H1 (cell line): ENCODE data around the gene GNG12. TPM values are rescaled to one million over a fixed set of nuclear protein-coding genes. Genes with fewer than 3 reads are reported as not detected.

ENCODE experiments used
- CTCF ChIA-PET: fragments of 300-600 bp; sonication (Branson Sonifier 250); formaldehyde crosslinking; loops from one replicate; lab custom pipeline; 2021; ENCODE audit not compliant: partially characterized antibody; lab: Charles Lee
- POLR2A ChIA-PET: fragments of 300-600 bp; sonication (Branson Sonifier 250); formaldehyde crosslinking; loops from one replicate; lab custom pipeline; 2021; ENCODE audit warnings: inconsistent platforms; ENCODE audit not compliant: partially characterized antibody; lab: Charles Lee
- DNase-seq, 2 experiments: peaks; one replicate each; pipeline versions ENCODE4 v3.0.0 to v3.0.0-alpha.2; 2010 to 2022; ENCODE audit warnings: low spot score in 2 of 2, low read depth in 1 of 2, mixed read lengths in 1 of 2
- FAIRE-seq: peaks from 2 replicates; lab custom pipeline; 2011; peaks lifted over from hg19 to GRCh38; lab: Jason Lieb, UNC
- H2AFZ ChIP-seq: 2 replicates; pipeline ENCODE4 v1.8.1; 2012; ENCODE audit warnings: low read length, inconsistent platforms
- H2AK5ac ChIP-seq: 2 replicates; pipeline ENCODE4 v1.6.1; 2013; ENCODE audit warnings: low read depth, low read length
- H2BK120ac ChIP-seq: replicated peaks from 2 replicates; pipeline ENCODE3; 2013; ENCODE audit warnings: low read depth, low read length, inconsistent platforms
- H2BK12ac ChIP-seq: 2 replicates; pipeline ENCODE4 v1.6.1; 2013; ENCODE audit warnings: low read depth, low read length
- H2BK15ac ChIP-seq: 2 replicates; pipeline ENCODE4 v1.6.1; 2013; ENCODE audit warnings: low read length
- H2BK20ac ChIP-seq: 2 replicates; pipeline ENCODE4 v1.6.1; 2013; ENCODE audit warnings: low read length
- H2BK5ac ChIP-seq: 2 replicates; pipeline ENCODE4 v1.6.1; 2013; ENCODE audit warnings: low read depth, low read length
- H3K14ac ChIP-seq: 2 replicates; pipeline ENCODE4 v1.6.1; 2013; ENCODE audit warnings: inconsistent platforms; ENCODE audit not compliant: insufficient read length
- H3K18ac ChIP-seq: 2 replicates; pipeline ENCODE4 v1.6.1; 2013; ENCODE audit warnings: low read length; ENCODE audit errors: extremely low read depth
- H3K23ac ChIP-seq: 2 replicates; pipeline ENCODE4 v1.6.1; 2013; ENCODE audit warnings: inconsistent platforms; ENCODE audit not compliant: insufficient read length
- H3K23me2 ChIP-seq: 2 replicates; pipeline ENCODE4 v1.6.1; 2013; ENCODE audit warnings: low read depth, low read length
- H3K27ac ChIP-seq: 2 replicates; pipeline ENCODE4 v1.6.1; 2011; ENCODE audit warnings: low read depth, low read length, inconsistent platforms
- H3K27me3 ChIP-seq, 4 experiments: replicated peaks in 1 of 4; 1 replicate in 1 of 4; 2 replicates in 3 of 4; pipeline versions ENCODE4 v1.6.1 to v1.8.1; 2011 to 2013; ENCODE audit warnings: low read length in 3 of 4, mild to moderate bottlenecking in 3 of 4, inconsistent platforms in 2 of 4, mixed read lengths in 2 of 4, moderate library complexity in 1 of 4; ENCODE audit not compliant: control insufficient read depth in 3 of 4, insufficient read depth in 3 of 4; ENCODE audit errors: extremely low read depth in 1 of 4
- H3K36me3 ChIP-seq, 4 experiments: 2 replicates each; pipeline versions ENCODE4 v1.6.1 to v1.8.1; 2011 to 2013; ENCODE audit warnings: mild to moderate bottlenecking in 4 of 4, low read length in 3 of 4, moderate library complexity in 2 of 4, control low read depth in 1 of 4, inconsistent platforms in 1 of 4; ENCODE audit not compliant: insufficient read depth in 4 of 4, control insufficient read depth in 2 of 4
- H3K4ac ChIP-seq: replicated peaks from 2 replicates; pipeline ENCODE3; 2013; ENCODE audit warnings: low read length, low read depth, mixed read lengths, inconsistent platforms; ENCODE audit not compliant: insufficient read length
- H3K4me1 ChIP-seq, 4 experiments: replicated peaks in 1 of 4; 1 replicate in 1 of 4; 2 replicates in 3 of 4; pipeline versions ENCODE4 v1.6.1 to v1.8.1; 2011 to 2013; ENCODE audit warnings: low read length in 3 of 4, inconsistent platforms in 2 of 4, mixed read lengths in 1 of 4; ENCODE audit not compliant: insufficient read depth in 4 of 4, control insufficient read depth in 3 of 4
- H3K4me2 ChIP-seq, 2 experiments: 2 replicates each; pipeline versions ENCODE4 v1.6.1 to v1.8.1; 2011 to 2013; ENCODE audit warnings: low read depth in 2 of 2, low read length in 2 of 2, control low read depth in 1 of 2, inconsistent platforms in 1 of 2, mild to moderate bottlenecking in 1 of 2; ENCODE audit not compliant: insufficient read depth in 1 of 2
- H3K4me3 ChIP-seq, 4 experiments: fragments of 200-600, 300-600 bp in 1 of 4; sonication (generic), shearing (Covaris generic), sonication (Bioruptor Twin) in 1 of 4; 2 replicates each; pipeline versions ENCODE4 v1.5.1 to v1.8.1; 2011 to 2016; ENCODE audit warnings: low read length in 4 of 4, low read depth in 3 of 4, control low read depth in 2 of 4, inconsistent platforms in 2 of 4, mild to moderate bottlenecking in 2 of 4, mixed read lengths in 1 of 4, moderate library complexity in 1 of 4; ENCODE audit not compliant: insufficient read depth in 2 of 4; ENCODE audit errors: extremely low read depth in 1 of 4
- H3K56ac ChIP-seq: replicated peaks from 2 replicates; pipeline ENCODE3; 2013; ENCODE audit warnings: low read depth, mild to moderate bottlenecking, mixed read lengths, low read length, inconsistent platforms; ENCODE audit not compliant: insufficient read length
- H3K79me1 ChIP-seq: 2 replicates; pipeline ENCODE4 v1.6.1; 2013; ENCODE audit warnings: low read depth, low read length, control low read depth
- H3K79me2 ChIP-seq, 2 experiments: 2 replicates each; pipeline versions ENCODE4 v1.6.1 to v1.8.1; 2012 to 2013; ENCODE audit warnings: low read length in 2 of 2, mild to moderate bottlenecking in 2 of 2, inconsistent platforms in 1 of 2; ENCODE audit not compliant: insufficient read depth in 2 of 2, control insufficient read depth in 1 of 2
- H3K9ac ChIP-seq, 4 experiments: replicated peaks in 1 of 4; 1 replicate in 1 of 4; 2 replicates in 3 of 4; pipeline versions ENCODE4 v1.6.1 to v1.8.1; 2011 to 2013; ENCODE audit warnings: low read depth in 3 of 4, low read length in 3 of 4, control low read depth in 2 of 4, mild to moderate bottlenecking in 2 of 4, moderate library complexity in 2 of 4, inconsistent platforms in 1 of 4; ENCODE audit errors: extremely low read depth in 1 of 4
- H3K9me3 ChIP-seq, 2 experiments: 2 replicates each; pipeline versions ENCODE4 v1.6.1 to v1.8.1; 2012 to 2013; ENCODE audit warnings: mild to moderate bottlenecking in 2 of 2, moderate library complexity in 2 of 2, control low read depth in 1 of 2, inconsistent platforms in 1 of 2, low read depth in 1 of 2, low read length in 1 of 2, mixed read lengths in 1 of 2; ENCODE audit not compliant: insufficient read depth in 2 of 2
- H4K20me1 ChIP-seq, 2 experiments: replicated peaks in 1 of 2; 2 replicates each; pipeline versions ENCODE3 to v1.8.1; 2011 to 2013; ENCODE audit warnings: inconsistent platforms in 2 of 2, low read length in 2 of 2, mild to moderate bottlenecking in 1 of 2; ENCODE audit not compliant: insufficient read depth in 2 of 2, control insufficient read depth in 1 of 2
- H4K5ac ChIP-seq: 2 replicates; pipeline ENCODE4 v1.6.1; 2013; ENCODE audit warnings: low read length, low read depth, mixed read lengths, inconsistent platforms; ENCODE audit not compliant: insufficient read length
- H4K8ac ChIP-seq: 2 replicates; pipeline ENCODE4 v1.8.0; 2013; ENCODE audit warnings: mild to moderate bottlenecking, moderate library complexity, low read length, inconsistent platforms; ENCODE audit not compliant: insufficient read depth; ENCODE audit errors: extremely low read depth
- H4K91ac ChIP-seq: replicated peaks from 2 replicates; pipeline ENCODE3; 2013; ENCODE audit warnings: low read length, mixed read lengths, inconsistent platforms; ENCODE audit not compliant: insufficient read length
- ASH2L ChIP-seq: fragments of 200-600, 300-600 bp; sonication (generic); IDR thresholded peaks from one replicate; pipeline ENCODE4 v1.7.1; 2017; ENCODE audit warnings: low read length
- CTBP2 ChIP-seq: IDR thresholded peaks from 2 replicates; pipeline ENCODE4 v1.7.0; 2011; ENCODE audit warnings: borderline replicate concordance, mild to moderate bottlenecking, moderate library complexity, mixed read lengths, low read length; ENCODE audit not compliant: insufficient read depth, insufficient read length
- KDM1A ChIP-seq: fragments of 200-600, 300-600 bp; sonication (generic); IDR thresholded peaks from 2 replicates; pipeline ENCODE4 v1.7.1; 2016; ENCODE audit warnings: mild to moderate bottlenecking, low read length, borderline replicate concordance
- KDM4A ChIP-seq: IDR thresholded peaks from one replicate; pipeline ENCODE4 v1.7.1; 2012; ENCODE audit warnings: low read depth, mild to moderate bottlenecking, moderate library complexity, low read length, inconsistent platforms; ENCODE audit not compliant: severe bottlenecking
- RBBP5 ChIP-seq: IDR thresholded peaks from 2 replicates; pipeline ENCODE4 v1.7.1; 2012; ENCODE audit warnings: low read depth, mild to moderate bottlenecking, inconsistent platforms, low read length, moderate library complexity, borderline replicate concordance
- SIN3A ChIP-seq, 2 experiments: IDR thresholded peaks in 1 of 2; conservative IDR thresholded peaks in 1 of 2; 2 replicates each; pipeline ENCODE4 v1.6.1; 2011 to 2012; ENCODE audit warnings: low read length in 2 of 2, improper control_type of control experiment in 1 of 2, low read depth in 1 of 2, mild to moderate bottlenecking in 1 of 2
- SP2 ChIP-seq: IDR thresholded peaks from 2 replicates; pipeline ENCODE4 v1.6.1; 2012; ENCODE audit warnings: mild to moderate bottlenecking, low read length, inconsistent platforms
- TAF1 ChIP-seq: IDR thresholded peaks from 2 replicates; pipeline ENCODE4 v1.6.1; 2011; ENCODE audit warnings: mild to moderate bottlenecking, low read depth, low read length
- YY1 ChIP-seq: IDR thresholded peaks from 2 replicates; pipeline ENCODE4 v1.6.1; 2011; ENCODE audit warnings: low read depth, mild to moderate bottlenecking, low read length
- WGBS, 2 experiments: shearing (Covaris generic) in 1 of 2; methylation state at CpG; one replicate each; pipeline versions ENCODE4 v1.1.6 to v1.1.7; 2013 to 2015; ENCODE audit warnings: low lambda C conversion rate in 2 of 2, mixed read lengths in 2 of 2, inconsistent platforms in 1 of 2, low coverage in 1 of 2, missing lambda C conversion rate in 1 of 2; ENCODE audit not compliant: insufficient replicate concordance in 2 of 2, insufficient coverage in 1 of 2, insufficient read length in 1 of 2; ENCODE audit errors: extremely low coverage in 1 of 2, missing lambda C conversion rate in 1 of 2; 5-methylcytosine and 5-hydroxymethylcytosine counted together
- polyA plus RNA-seq, 7 experiments: library from polyadenylated mRNA; depleted of rRNA in 3 of 7; stranded (reverse) in 5 of 7; unstranded in 2 of 7; fragments of >200 nt in 5 of 7; fragments of 200-250 nt in 2 of 7; gene quantifications; 1 replicate in 5 of 7; 2 replicates in 1 of 7; 4 replicates in 1 of 7; pipeline versions ENCODE4 v1.2.1 to v1.2.3, GENCODE V29; 2011 to 2013; ENCODE audit warnings: missing spikeins in 2 of 7, mixed read lengths in 2 of 7
- total RNA-seq: library from RNA; stranded (reverse); fragmentation: NEBNext Ultra II Directional; extraction: Animal tissue kit (Norgen Biotek cat#: 25700); gene quantifications from 2 replicates; pipeline ENCODE4 v1.2.1, GENCODE V29; 2021
- TF ChIP-seq, protein P1 (sequence below): IDR thresholded peaks from 2 replicates; pipeline ENCODE4 v1.6.1; 2012; ENCODE audit warnings: inconsistent platforms

GNG12 gene
- total and polyA plus RNA-seq, 2 of the 8 experiments (the other 6 are each of a cell fraction or from before 2014, with no cell fraction given) = 11.4 to 35.8 TPM

DNA sequence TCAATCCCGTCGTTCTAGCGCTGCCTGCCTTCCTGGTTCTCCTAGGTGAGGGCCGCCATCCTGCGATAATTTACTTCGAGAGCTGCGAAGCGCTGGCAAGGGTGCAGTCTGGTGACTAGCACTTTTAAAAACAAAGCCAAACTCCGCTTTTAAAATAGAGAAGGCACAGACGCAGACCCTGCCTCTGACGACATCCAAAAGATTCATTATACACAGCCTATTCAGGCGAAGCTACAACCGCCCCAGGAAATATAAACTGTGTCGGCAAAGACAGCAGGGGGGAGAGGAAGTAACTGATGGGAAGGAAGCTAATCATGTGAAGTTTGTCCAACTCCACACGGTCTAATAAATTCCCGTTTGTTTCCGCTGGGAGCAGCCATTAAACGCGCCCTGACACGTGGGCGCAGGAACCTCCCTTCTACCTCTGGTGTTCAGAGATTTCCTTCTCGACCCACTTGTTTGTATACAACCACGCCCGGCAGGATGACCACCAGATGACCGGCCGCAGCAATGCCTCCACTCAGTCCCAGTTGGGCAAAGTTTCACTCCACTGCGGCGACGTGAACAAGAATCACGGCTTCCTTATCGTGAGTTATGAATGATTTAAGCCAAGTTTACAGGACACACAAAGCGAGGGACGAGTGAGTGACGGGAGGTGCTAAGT is 1.3 kb downstream of the GNG12 start:
- no peaks in the 10 kb centered on the region for H4K20me1 ChIP-seq
- H3K27me3 ChIP-seq = peaks cover 3 to 22% (median 17%) of the 10 kb centered on the region in 4 experiments; a peak in 6 of 7 replicates
- DNase-seq = no peak
- CTCF ChIA-PET = interaction anchor here (0.9 to 3.9 kb wide), 11 partner anchors 11 to 489 kb away, joined by 3 to 29 read pairs (median 3); no protein-coding TSS in a partner anchor
- no peak overlapping the region for H2BK5ac ChIP-seq
- H3K14ac ChIP-seq = no peak overlapping the region
- no peaks in the 10 kb centered on the region for H3K36me3 ChIP-seq
- 0 out of 2 replicates have a peak overlapping the region, but pooled peaks have one; percentile 33 for H2BK12ac ChIP-seq
- peak overlapping the region; percentile 44 for H4K91ac ChIP-seq
- H4K8ac ChIP-seq = no peak overlapping the region
- H3K23me2 ChIP-seq = peaks cover 7% of the 10 kb centered on the region
- no peak overlapping the region for H2BK15ac ChIP-seq
- no peak overlapping the region for H2AK5ac ChIP-seq
- H2AFZ ChIP-seq = peak overlapping the region; percentile 69; the same call in 1 of the 2 replicates
- H3K4me2 ChIP-seq = peak overlapping the region; percentile 99
- H3K9me3 ChIP-seq = no peaks in the 10 kb centered on the region
- no peak overlapping the region for H3K23ac ChIP-seq
- H3K56ac ChIP-seq = no peak overlapping the region
- peak overlapping the region in 3 of 4 experiments; percentile 16 to 36 (median 36); a peak in 4 of 7 replicates for H3K9ac ChIP-seq
- H3K79me2 ChIP-seq = peaks cover 0 to 11% of the 10 kb centered on the region in 2 experiments; a peak in 2 of 4 replicates
- POLR2A ChIA-PET = interaction anchor here (0.7 to 2.0 kb wide), 8 partner anchors 9 to 147 kb away, joined by 3 to 6 read pairs (median 4); no protein-coding TSS in a partner anchor
- 1% methylated on average over 34 of the region's 34 CpGs; no CpG with 5 or more reads in 1 of the 2 experiments for WGBS, 2 experiments
- H3K27ac ChIP-seq = no peak overlapping the region
- no peaks in the 10 kb centered on the region; the same call in 1 of the 2 replicates for H3K79me1 ChIP-seq
- H2BK20ac ChIP-seq = no peak overlapping the region
- H3K4me3 ChIP-seq = peak overlapping the region; percentile 80 to 94 (median 85)
- H2BK120ac ChIP-seq = peak overlapping the region; percentile 21
- H3K4me1 ChIP-seq = peaks cover 0 to 8% (median 0%) of the 10 kb centered on the region in 4 experiments; a peak in 3 of 7 replicates
- no peak overlapping the region; the same call in 1 of the 2 replicates for H3K18ac ChIP-seq
- H3K4ac ChIP-seq = peak overlapping the region; percentile 49
- no peak overlapping the region for H4K5ac ChIP-seq
- no peak for FAIRE-seq
- TF ChIP-seq KDM1A (no peak), CTBP2 (peak; percentile 8), SP2 (no peak), KDM4A (peak; percentile 17), TAF1 (peak; percentile 34; the same call in 1 of the 2 replicates), SIN3A (conservative IDR thresholded peaks at IDR 0.05 in 1 of 2, IDR thresholded peaks at IDR 0.05 in 1 of 2; ENCODE audit: low read depth in 1 of 2, low read length in 2 of 2) (0 out of 4 replicates have a peak, but pooled peaks have one; percentile 10 to 61), ASH2L (peak; percentile 58), RBBP5 (peak; percentile 30; the same call in 1 of the 2 replicates), YY1 (peak; percentile 72)
- TF ChIP-seq, protein P1, sequence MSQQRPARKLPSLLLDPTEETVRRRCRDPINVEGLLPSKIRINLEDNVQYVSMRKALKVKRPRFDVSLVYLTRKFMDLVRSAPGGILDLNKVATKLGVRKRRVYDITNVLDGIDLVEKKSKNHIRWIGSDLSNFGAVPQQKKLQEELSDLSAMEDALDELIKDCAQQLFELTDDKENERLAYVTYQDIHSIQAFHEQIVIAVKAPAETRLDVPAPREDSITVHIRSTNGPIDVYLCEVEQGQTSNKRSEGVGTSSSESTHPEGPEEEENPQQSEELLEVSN = peak; percentile 52; the same call in 1 of the 2 replicates
